IMR-90 (cell line): ENCODE measurements around the gene ELL. TPM values are rescaled to one million over a fixed set of nuclear protein-coding genes. Genes with fewer than 3 reads are reported as not detected.

Experiments
- ATAC-seq: fragments of 200-7000 bp; cut with Tn5 transposase; 2 replicates; pipeline ENCODE4 v1.9.1; 2020; ENCODE audit warnings: low read depth, mild to moderate bottlenecking, moderate library complexity
- BruUV-seq: library from RNA; stranded (reverse); fragments of 400-500 nt; replicated peaks from 2 replicates; lab custom pipeline; 2021; lab: Mats Ljungman, UMichigan
- CTCF ChIA-PET: fragments of 300-600 bp; formaldehyde crosslinking; extraction: SDS; loops from one replicate; lab custom pipeline; 2021; ENCODE audit warnings: antibody characterized with exemption; lab: Yijun Ruan, JAX
- POLR2A ChIA-PET: fragments of 300-600 bp; sonication (Branson Sonifier 250); formaldehyde crosslinking; loops from one replicate; lab custom pipeline; 2022; ENCODE audit warnings: antibody characterized with exemption; ENCODE audit not compliant: unreplicated experiment; lab: Charles Lee
- DNase-seq: peaks from one replicate; pipeline ENCODE4 v3.0.0; 2013
- H2AFZ ChIP-seq: replicated peaks from 2 replicates; pipeline ENCODE3; 2013; ENCODE audit warnings: low read length, mild to moderate bottlenecking; ENCODE audit not compliant: poor library complexity
- H2AK5ac ChIP-seq: 2 replicates; pipeline ENCODE4 v1.6.1; 2013; ENCODE audit warnings: low read depth, low read length, inconsistent platforms
- H2AK9ac ChIP-seq: replicated peaks from 2 replicates; pipeline ENCODE3; 2013; ENCODE audit warnings: mild to moderate bottlenecking, low read depth, low read length, moderate library complexity; ENCODE audit not compliant: poor library complexity
- H2BK120ac ChIP-seq: 2 replicates; pipeline ENCODE4 v1.6.1; 2013; ENCODE audit warnings: low read depth, low read length, inconsistent platforms
- H2BK15ac ChIP-seq: 3 replicates; pipeline ENCODE4 v1.6.1; 2013; ENCODE audit warnings: low read depth, low read length, inconsistent platforms
- H2BK20ac ChIP-seq: 2 replicates; pipeline ENCODE4 v1.6.1; 2013; ENCODE audit warnings: low read depth, mild to moderate bottlenecking, inconsistent platforms, low read length, moderate library complexity
- H2BK5ac ChIP-seq: 2 replicates; pipeline ENCODE4 v1.6.1; 2013; ENCODE audit warnings: mild to moderate bottlenecking, low read depth, low read length, inconsistent platforms; ENCODE audit not compliant: poor library complexity, severe bottlenecking
- H3K14ac ChIP-seq: replicated peaks from 2 replicates; pipeline ENCODE4 v1.6.1; 2013; ENCODE audit warnings: low read depth, low read length, inconsistent platforms
- H3K18ac ChIP-seq: 2 replicates; pipeline ENCODE4 v1.6.1; 2013; ENCODE audit warnings: low read depth, low read length, control low read depth
- H3K23ac ChIP-seq: 2 replicates; pipeline ENCODE4 v1.6.1; 2013; ENCODE audit warnings: low read depth, low read length, inconsistent platforms
- H3K27ac ChIP-seq: 2 replicates; pipeline ENCODE4 v1.5.1; 2013; ENCODE audit warnings: mild to moderate bottlenecking, control low read depth, low read length; ENCODE audit not compliant: insufficient read depth
- H3K27me3 ChIP-seq: 2 replicates; pipeline ENCODE4 v1.6.1; 2013; ENCODE audit warnings: low read length; ENCODE audit not compliant: control insufficient read depth, insufficient read depth
- H3K36me3 ChIP-seq: 2 replicates; pipeline ENCODE4 v1.6.1; 2013; ENCODE audit warnings: low read length, mixed read lengths; ENCODE audit not compliant: control insufficient read depth, insufficient read depth
- H3K4ac ChIP-seq: 2 replicates; pipeline ENCODE4 v1.6.1; 2013; ENCODE audit warnings: low read depth, low read length, inconsistent platforms
- H3K4me1 ChIP-seq: 2 replicates; pipeline ENCODE4 v1.6.1; 2013; ENCODE audit warnings: low read length, mixed read lengths; ENCODE audit not compliant: control insufficient read depth, insufficient read depth
- H3K4me2 ChIP-seq: 2 replicates; pipeline ENCODE4 v1.6.1; 2013; ENCODE audit warnings: low read depth, mild to moderate bottlenecking, control low read depth, low read length, moderate library complexity
- H3K4me3 ChIP-seq: 2 replicates; pipeline ENCODE4 v1.5.1; 2013; ENCODE audit warnings: low read depth, mild to moderate bottlenecking, control low read depth, low read length, moderate library complexity; ENCODE audit not compliant: insufficient read depth
- H3K56ac ChIP-seq: 2 replicates; pipeline ENCODE4 v1.6.1; 2013; ENCODE audit warnings: low read length, inconsistent platforms; ENCODE audit not compliant: insufficient read depth; ENCODE audit errors: extremely low read depth
- H3K79me1 ChIP-seq, 2 experiments: 2 replicates each; pipeline ENCODE4 v1.6.1; 2013; ENCODE audit warnings: low read length in 2 of 2, inconsistent platforms in 1 of 2, low read depth in 1 of 2
- H3K9ac ChIP-seq: 2 replicates; pipeline ENCODE4 v1.6.1; 2013; ENCODE audit warnings: low read depth, low read length, control low read depth
- H3K9me1 ChIP-seq: 2 replicates; pipeline ENCODE4 v1.6.1; 2013; ENCODE audit warnings: low read length, inconsistent platforms; ENCODE audit not compliant: insufficient read depth
- H3K9me3 ChIP-seq: 2 replicates; pipeline ENCODE4 v1.6.1; 2013; ENCODE audit warnings: low read length; ENCODE audit not compliant: control insufficient read depth, insufficient read depth
- H4K20me1 ChIP-seq: 2 replicates; pipeline ENCODE4 v1.6.1; 2013; ENCODE audit warnings: low read length, inconsistent platforms; ENCODE audit not compliant: insufficient read depth
- H4K5ac ChIP-seq: 2 replicates; pipeline ENCODE4 v1.6.1; 2013; ENCODE audit warnings: mild to moderate bottlenecking, low read depth, low read length, control low read depth
- H4K8ac ChIP-seq, 2 experiments: 2 replicates each; pipeline ENCODE4 v1.6.1; 2013; ENCODE audit warnings: low read depth in 2 of 2, low read length in 2 of 2, control low read depth in 1 of 2, inconsistent platforms in 1 of 2
- H4K91ac ChIP-seq: 2 replicates; pipeline ENCODE4 v1.6.1; 2013; ENCODE audit warnings: low read depth, low read length, inconsistent platforms; ENCODE audit not compliant: insufficient read depth
- BHLHE40 ChIP-seq: fragments of 150-350 bp; IDR thresholded peaks from 2 replicates; pipeline ENCODE4 v1.6.1; 2016; ENCODE audit warnings: mild to moderate bottlenecking, low read depth, low read length
- CHD1 ChIP-seq: IDR thresholded peaks from 2 replicates; pipeline ENCODE4 v1.6.1; 2012; ENCODE audit warnings: low read depth, low read length, improper control_type of control experiment
- POLR2A ChIP-seq: IDR thresholded peaks from 2 replicates; pipeline ENCODE4 v1.6.1; 2012; ENCODE audit warnings: mild to moderate bottlenecking, low read depth, low read length
- WGBS, 2 experiments: methylation state at CpG; one replicate each; pipeline versions ENCODE4 v1.1.5 to v1.1.7; 2013; ENCODE audit warnings: missing lambda C conversion rate in 2 of 2; ENCODE audit not compliant: insufficient read length in 1 of 2; ENCODE audit errors: extremely low coverage in 2 of 2; 5-methylcytosine and 5-hydroxymethylcytosine counted together
- dilution Hi-C: fragments of 300-500 bp; cut with HindIII; formaldehyde crosslinking; loops from one replicate; pipeline ENCODE4 v1.14.3; 2018; ENCODE audit warnings: low sequenced_read_pairs; ENCODE audit not compliant: unreplicated experiment
- in situ Hi-C: fragments of 300-500 bp; cut with MboI; formaldehyde crosslinking; loops from 3 replicates; pipeline ENCODE4 v1.14.3; 2019; ENCODE audit warnings: low sequenced_read_pairs, inconsistent platforms, mixed read lengths
- intact Hi-C: fragments of 100-400 bp; cut with micrococcal nuclease; formaldehyde crosslinking; loops from 2 replicates; pipeline ENCODE4 v1.10.0; 2022
- polyA plus RNA-seq, 3 experiments: library from polyadenylated mRNA; depleted of rRNA; stranded (reverse); fragments of >200 nt; gene quantifications; 2 replicates each; pipeline ENCODE4 v1.2.3, GENCODE V29; 2012; ENCODE audit warnings: low replicate concordance in 1 of 3
- total RNA-seq: library from RNA; depleted of rRNA; stranded (reverse); fragments of >200 nt; gene quantifications from 2 replicates; pipeline ENCODE4 v1.2.3, GENCODE V29; 2012

Gene ELL
- total and polyA plus RNA-seq, 2 of the 4 experiments (the other 2 are of a cell fraction) = 6.3 to 13.1 TPM

GRCh38 chr19:18416778-18417249 is 105.1 kb downstream of the ELL start (continued):
- TF ChIP-seq CHD1 = no peak
- peak; percentile 33 for TF ChIP-seq POLR2A

GRCh38 chr19:18415178-18415867 is 106.5 kb downstream of the ELL start:
- ChIA-PET CTCF (interaction anchor here (1.3 to 1.5 kb wide), 2 partner anchors 36 to 136 kb away, joined by 3 to 5 read pairs; no protein-coding TSS in a partner anchor), POLR2A (no interaction called here)
- in situ Hi-C loops = loop anchor here (10.0 kb wide), 2 partner anchors 221 to 301 kb away; partner anchors contain the start of gene MPV17L2
- H2AFZ ChIP-seq = peak overlapping the region; percentile 98
- H3K27me3 ChIP-seq = no peaks in the 10 kb centered on the region
- peak overlapping the region; percentile 88 for H3K14ac ChIP-seq
- peaks cover 0 to 20% of the 10 kb centered on the region in 2 experiments; a peak in 2 of 4 replicates for H3K79me1 ChIP-seq
- H3K23ac ChIP-seq = peak overlapping the region; percentile 86
- peaks cover 16% of the 10 kb centered on the region; the same call in 1 of the 2 replicates for H3K9me1 ChIP-seq
- WGBS, 2 experiments = no CpG with 5 or more reads among the region's 25 CpGs
- H3K4me1 ChIP-seq = peaks cover 34% of the 10 kb centered on the region
- no peaks in the 10 kb centered on the region for H3K36me3 ChIP-seq
- peak overlapping the region; percentile 19 for H3K4me3 ChIP-seq
- H3K27ac ChIP-seq = peak overlapping the region; percentile 78
- peak overlapping the region; percentile 96 for H2AK9ac ChIP-seq
- peak overlapping the region; percentile 50 for H3K9ac ChIP-seq
- H4K20me1 ChIP-seq = peaks cover 4% of the 10 kb centered on the region; the same call in 1 of the 2 replicates
- peak overlapping the region; percentile 44 for H2BK5ac ChIP-seq
- peak overlapping the region; percentile 22; the same call in 1 of the 2 replicates for H2BK20ac ChIP-seq
- peak overlapping the region; percentile 81; the same call in 1 of the 3 replicates for H2BK15ac ChIP-seq
- ATAC-seq = peak; percentile 2
- peak overlapping the region; percentile 27 for H3K4me2 ChIP-seq
- peak overlapping the region; percentile 48 for H3K56ac ChIP-seq
- DNase-seq = peak; percentile 66
- peak overlapping the region; percentile 83 for H2BK120ac ChIP-seq
- no peaks in the 10 kb centered on the region for H3K9me3 ChIP-seq
- H4K8ac ChIP-seq = peak overlapping the region; percentile 88 to 96
- H3K18ac ChIP-seq = peak overlapping the region; percentile 22
- intact Hi-C loops = loop anchor here (5.0 to 10.0 kb wide), 2 partner anchors 138 to 211 kb away; partner anchors contain the start of gene RAB3A
- no TSS peak for BruUV-seq
- no peak for TF ChIP-seq BHLHE40
- dilution Hi-C loops = no loop called here
- peak overlapping the region; percentile 94 for H2AK5ac ChIP-seq
- H4K91ac ChIP-seq = peak overlapping the region; percentile 89
- peak overlapping the region; percentile 97 for H3K4ac ChIP-seq
- H4K5ac ChIP-seq = peak overlapping the region; percentile 62
